Measurements from ENCODE around the gene ITGAX. TPM values are rescaled to one million over a fixed set of nuclear protein-coding genes. Genes with fewer than 3 reads are reported as not detected.
A peak's percentile ranks its signal among the peaks of the same experiment; 100 is the strongest.

Gene ITGAX
- total RNA-seq, 1 donor: 0.36 TPM

DNA sequence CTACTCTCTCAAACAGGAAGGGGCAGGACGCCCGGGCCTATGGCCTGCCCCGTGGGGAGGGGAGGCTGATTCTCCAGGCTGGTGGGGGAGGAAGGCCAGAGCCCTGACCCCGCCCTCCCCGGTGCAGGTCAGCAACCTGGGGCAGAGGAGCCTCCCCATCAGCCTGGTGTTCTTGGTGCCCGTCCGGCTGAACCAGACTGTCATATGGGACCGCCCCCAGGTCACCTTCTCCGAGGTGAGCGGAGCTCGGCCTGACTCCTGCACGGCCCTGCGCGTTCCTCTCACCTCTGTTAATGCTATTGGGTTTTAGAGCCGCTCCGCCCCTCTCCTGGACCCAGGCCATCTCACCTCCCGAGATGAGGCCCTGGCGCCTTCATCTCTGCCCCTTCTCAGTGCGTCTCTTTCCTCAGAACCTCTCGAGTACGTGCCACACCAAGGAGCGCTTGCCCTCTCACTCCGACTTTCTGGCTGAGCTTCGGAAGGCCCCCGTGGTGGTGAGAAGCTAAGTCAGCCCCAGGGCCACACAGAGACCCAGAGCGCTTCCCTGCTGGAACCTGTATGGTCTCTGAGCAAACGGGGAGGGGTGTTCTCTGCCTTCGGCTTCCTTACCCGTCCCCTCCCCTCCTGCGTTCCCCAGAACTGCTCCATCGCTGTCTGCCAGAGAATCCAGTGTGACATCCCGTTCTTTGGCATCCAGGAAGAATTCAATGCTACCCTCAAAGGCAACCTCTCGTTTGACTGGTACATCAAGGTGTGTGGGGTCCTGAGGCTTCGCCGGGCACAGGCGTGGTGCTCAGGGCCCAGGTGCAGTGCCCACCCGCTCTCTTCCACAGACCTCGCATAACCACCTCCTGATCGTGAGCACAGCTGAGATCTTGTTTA lies 25.1 kb upstream of the ITGAX start:
- H3K36me3 ChIP-seq (ENCODE audit: insufficient read depth, low read length): no peaks in the 10 kb centered on the region
- H3K4me1 ChIP-seq (ENCODE audit: insufficient read depth, low read length): no peaks in the 10 kb centered on the region
- no peak for TF ChIP-seq CTCF (IDR thresholded peaks at IDR 0.05; ENCODE audit: extremely low read depth, low read depth, low read length)
- H3K9me3 ChIP-seq (ENCODE audit: low read depth, low read length): no peaks in the 10 kb centered on the region
- no peaks in the 10 kb centered on the region for H4K20me1 ChIP-seq (ENCODE audit: insufficient read depth, low read length)
- no peak overlapping the region for H3K27ac ChIP-seq (ENCODE audit: low read depth, low read length)
- H2AFZ ChIP-seq (ENCODE audit: low read length): no peak overlapping the region
- DNase-seq (ENCODE audit: insufficient read length, low spot score, missing footprints): peak; percentile 84
- peaks cover 38% of the 10 kb centered on the region for H3K27me3 ChIP-seq (ENCODE audit: insufficient read depth, low read length)
- no peak overlapping the region for H3K4me2 ChIP-seq (ENCODE audit: insufficient read depth, low read length)
- H3K4me3 ChIP-seq (ENCODE audit: insufficient read depth, low read length): no peak overlapping the region
- no peaks in the 10 kb centered on the region for H3K79me2 ChIP-seq (ENCODE audit: insufficient read depth, low read length)

GRCh38 chr16:31330553-31330890 lies 24.5 kb upstream of the ITGAX start:
- Histone ChIP-seq H3K27ac (ENCODE audit: low read depth, low read length) (no peak overlapping the region), H3K36me3 (ENCODE audit: insufficient read depth, low read length) (no peaks in the 10 kb centered on the region), H3K4me1 (ENCODE audit: insufficient read depth, low read length) (no peaks in the 10 kb centered on the region), H3K9me3 (ENCODE audit: low read depth, low read length) (no peaks in the 10 kb centered on the region), H3K79me2 (ENCODE audit: insufficient read depth, low read length) (no peaks in the 10 kb centered on the region), H4K20me1 (ENCODE audit: insufficient read depth, low read length) (no peaks in the 10 kb centered on the region), H3K4me2 (ENCODE audit: insufficient read depth, low read length) (no peak overlapping the region), H2AFZ (ENCODE audit: low read length) (no peak overlapping the region), H3K4me3 (ENCODE audit: insufficient read depth, low read length) (no peak overlapping the region), H3K27me3 (ENCODE audit: insufficient read depth, low read length) (peaks cover 44% of the 10 kb centered on the region)
- DNase-seq (ENCODE audit: insufficient read length, low spot score, missing footprints): no peak
- no peak for TF ChIP-seq CTCF (IDR thresholded peaks at IDR 0.05; ENCODE audit: extremely low read depth, low read depth, low read length)

DNA sequence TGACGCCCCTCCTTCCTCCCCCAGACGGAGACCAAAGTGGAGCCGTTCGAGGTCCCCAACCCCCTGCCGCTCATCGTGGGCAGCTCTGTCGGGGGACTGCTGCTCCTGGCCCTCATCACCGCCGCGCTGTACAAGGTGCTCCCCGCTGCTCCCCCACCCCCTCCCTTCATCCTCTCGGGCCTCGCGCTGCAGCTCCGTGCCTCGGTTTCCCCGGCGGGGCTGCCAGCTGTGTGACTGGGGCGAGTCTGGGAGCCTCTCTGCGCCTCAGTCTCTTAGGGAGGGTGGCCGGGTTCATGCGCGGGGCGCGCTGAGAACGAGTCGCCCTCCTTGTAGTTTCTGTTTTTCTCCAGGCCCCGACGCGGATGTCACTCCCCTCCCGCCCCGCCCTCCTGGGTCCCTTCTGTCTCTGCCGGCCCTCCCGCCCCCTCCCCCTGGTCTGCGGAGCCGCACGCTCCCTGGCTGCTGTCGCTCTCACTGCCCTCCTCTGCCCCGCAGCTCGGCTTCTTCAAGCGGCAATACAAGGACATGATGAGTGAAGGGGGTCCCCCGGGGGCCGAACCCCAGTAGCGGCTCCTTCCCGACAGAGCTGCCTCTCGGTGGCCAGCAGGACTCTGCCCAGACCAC lies 23.7 kb upstream of the ITGAX start:
- H3K27me3 ChIP-seq (ENCODE audit: insufficient read depth, low read length): peaks cover 44% of the 10 kb centered on the region
- no peak overlapping the region for H3K4me3 ChIP-seq (ENCODE audit: insufficient read depth, low read length)

More for the DNA sequence above, 23.7 kb upstream of the ITGAX start:
- H3K4me2 ChIP-seq (ENCODE audit: insufficient read depth, low read length): no peak overlapping the region
- H2AFZ ChIP-seq (ENCODE audit: low read length): no peak overlapping the region
- H4K20me1 ChIP-seq (ENCODE audit: insufficient read depth, low read length): no peaks in the 10 kb centered on the region
- no peak overlapping the region for H3K27ac ChIP-seq (ENCODE audit: low read depth, low read length)
- no peaks in the 10 kb centered on the region for H3K4me1 ChIP-seq (ENCODE audit: insufficient read depth, low read length)
- no peaks in the 10 kb centered on the region for H3K79me2 ChIP-seq (ENCODE audit: insufficient read depth, low read length)
- TF ChIP-seq CTCF (IDR thresholded peaks at IDR 0.05; ENCODE audit: extremely low read depth, low read depth, low read length): no peak
- H3K9me3 ChIP-seq (ENCODE audit: low read depth, low read length): no peaks in the 10 kb centered on the region
- H3K36me3 ChIP-seq (ENCODE audit: insufficient read depth, low read length): no peaks in the 10 kb centered on the region
- DNase-seq (ENCODE audit: insufficient read length, low spot score, missing footprints): peak; percentile 66

All from osteoblast (primary cell).